ENCODE data around the gene EIF4G3. TPM values are rescaled to one million over a fixed set of nuclear protein-coding genes. Genes with fewer than 3 reads are reported as not detected.

The EIF4G3 gene
- polyA plus RNA-seq, 1 donor (not counting 4 experiments of a cell fraction or from before 2014, with no cell fraction given): 44.6 TPM

- no peak overlapping the region for H3K27ac ChIP-seq (ENCODE audit: control insufficient read depth, insufficient read depth, low read length)
- H3K4me3 ChIP-seq (ENCODE audit: control insufficient read depth in 2 of 3, extremely low read depth in 1 of 3, insufficient read depth in 2 of 3, low read depth in 1 of 3, low read length in 3 of 3): no peak overlapping the region
- no peak for TF ChIP-seq EZH2 (IDR thresholded peaks at IDR 0.05; ENCODE audit: low read length)
- no peak for TF ChIP-seq CTCF (optimal IDR thresholded peaks at IDR 0.05 in 1 of 3, IDR thresholded peaks at IDR 0.05 in 1 of 3, conservative IDR thresholded peaks at IDR 0.05 in 1 of 3; ENCODE audit: extremely low read depth in 1 of 3, insufficient read depth in 2 of 3, low read length in 3 of 3)
- H2AFZ ChIP-seq (ENCODE audit: control insufficient read depth, low read length): no peak overlapping the region
- H3K9me3 ChIP-seq (ENCODE audit: control insufficient read depth, low read depth, low read length): no peaks in the 10 kb centered on the region
- H3K4me1 ChIP-seq (ENCODE audit: control insufficient read depth, extremely low read depth, insufficient read depth, low read length): peaks cover 11% of the 10 kb centered on the region
- H4K20me1 ChIP-seq (ENCODE audit: control insufficient read depth, extremely low read depth, insufficient read depth, low read length): no peaks in the 10 kb centered on the region
- no peak for DNase-seq (ENCODE audit: low read depth, low spot score)
- H3K79me2 ChIP-seq (ENCODE audit: control insufficient read depth, insufficient read depth, low read length): peaks cover 19% of the 10 kb centered on the region
- FAIRE-seq: no peak
- dilution Hi-C loops (cut with MboI; ENCODE audit: extremely low pct_ligation_motif_present, low sequenced_read_pairs): no loop called here
- H3K9ac ChIP-seq (ENCODE audit: control insufficient read depth, extremely low read depth, insufficient read depth, low read length): no peak overlapping the region
- no peak overlapping the region for H3K4me2 ChIP-seq (ENCODE audit: control insufficient read depth, extremely low read depth, insufficient read depth, low read depth, low read length)
- no peaks in the 10 kb centered on the region for H3K9me1 ChIP-seq (ENCODE audit: control insufficient read depth, extremely low read depth, insufficient read depth, low read length)
- peaks cover 0 to 5% of the 10 kb centered on the region in 2 experiments for H3K36me3 ChIP-seq (ENCODE audit: control insufficient read depth in 2 of 2, extremely low read depth in 1 of 2, insufficient read depth in 2 of 2, low read length in 2 of 2)
- H3K27me3 ChIP-seq (ENCODE audit: control insufficient read depth, extremely low read depth, insufficient read depth, low read length): no peaks in the 10 kb centered on the region
Measured at GRCh38 chr1:21099869-21100131, 76.9 kb downstream of the EIF4G3 start.

- DNase-seq (ENCODE audit: low read depth, low spot score) (no peak), FAIRE-seq (no peak)
- Histone ChIP-seq H3K4me2 (ENCODE audit: control insufficient read depth, extremely low read depth, insufficient read depth, low read depth, low read length) (peak overlapping the region; percentile 6), H2AFZ (ENCODE audit: control insufficient read depth, low read length) (no peak overlapping the region), H3K4me1 (ENCODE audit: control insufficient read depth, extremely low read depth, insufficient read depth, low read length) (peaks cover 11% of the 10 kb centered on the region), H3K9me1 (ENCODE audit: control insufficient read depth, extremely low read depth, insufficient read depth, low read length) (no peaks in the 10 kb centered on the region), H3K4me3 (ENCODE audit: control insufficient read depth in 2 of 3, extremely low read depth in 1 of 3, insufficient read depth in 2 of 3, low read depth in 1 of 3, low read length in 3 of 3) (no peak overlapping the region), H3K36me3 (ENCODE audit: control insufficient read depth in 2 of 2, extremely low read depth in 1 of 2, insufficient read depth in 2 of 2, low read length in 2 of 2) (peaks cover 0 to 5% of the 10 kb centered on the region in 2 experiments), H3K27ac (ENCODE audit: control insufficient read depth, insufficient read depth, low read length) (peak overlapping the region; percentile 51), H3K9me3 (ENCODE audit: control insufficient read depth, low read depth, low read length) (no peaks in the 10 kb centered on the region), H3K79me2 (ENCODE audit: control insufficient read depth, insufficient read depth, low read length) (peaks cover 19% of the 10 kb centered on the region), H3K9ac (ENCODE audit: control insufficient read depth, extremely low read depth, insufficient read depth, low read length) (no peak overlapping the region), H3K27me3 (ENCODE audit: control insufficient read depth, extremely low read depth, insufficient read depth, low read length) (no peaks in the 10 kb centered on the region), H4K20me1 (ENCODE audit: control insufficient read depth, extremely low read depth, insufficient read depth, low read length) (no peaks in the 10 kb centered on the region)
- dilution Hi-C loops (cut with MboI; ENCODE audit: extremely low pct_ligation_motif_present, low sequenced_read_pairs): no loop called here
- no peak for TF ChIP-seq EZH2 (IDR thresholded peaks at IDR 0.05; ENCODE audit: low read length)
Measured at GRCh38 chr1:21099034-21099868, 77.4 kb downstream of the EIF4G3 start.
